Skeletal muscle cell (primary cell): ENCODE data around the gene TASP1.
"Not testable (repeated sequence)": the region's sequence is repeated elsewhere in the genome, so short reads cannot be mapped to it uniquely, and the experiment has no call there.

ENCODE experiments used
- DNase-seq: peaks from one replicate; pipeline ENCODE4 v3.0.0-alpha.2; 2010; ENCODE audit warnings: low read depth
- H3K4me3 ChIP-seq: 2 replicates; pipeline ENCODE4 v1.5.1; 2011; ENCODE audit warnings: low read depth, mild to moderate bottlenecking, control low read depth, low read length, moderate library complexity

The TASP1 gene

DNA sequence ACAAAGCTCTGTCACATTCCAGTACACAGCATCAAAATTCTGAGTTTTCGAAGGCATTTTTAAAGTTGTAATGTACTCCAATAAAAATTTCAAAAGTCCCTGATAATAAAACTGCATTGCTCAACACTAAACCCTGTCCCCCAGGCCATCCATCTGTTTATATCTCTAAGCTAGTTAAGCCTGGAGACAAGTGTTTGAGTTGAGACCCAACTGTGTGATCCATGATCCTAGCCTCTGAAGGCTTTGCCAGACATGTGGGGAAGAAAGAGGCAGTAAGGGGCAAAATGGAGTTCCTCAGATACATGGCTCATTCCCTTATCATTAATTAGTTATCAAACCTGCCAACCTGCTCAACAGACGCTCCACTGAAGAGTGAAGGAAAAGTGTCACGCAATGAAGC, 219.3 kb downstream of the TASP1 start:
- H3K4me3 ChIP-seq = no peak overlapping the region
- no peak for DNase-seq

DNA sequence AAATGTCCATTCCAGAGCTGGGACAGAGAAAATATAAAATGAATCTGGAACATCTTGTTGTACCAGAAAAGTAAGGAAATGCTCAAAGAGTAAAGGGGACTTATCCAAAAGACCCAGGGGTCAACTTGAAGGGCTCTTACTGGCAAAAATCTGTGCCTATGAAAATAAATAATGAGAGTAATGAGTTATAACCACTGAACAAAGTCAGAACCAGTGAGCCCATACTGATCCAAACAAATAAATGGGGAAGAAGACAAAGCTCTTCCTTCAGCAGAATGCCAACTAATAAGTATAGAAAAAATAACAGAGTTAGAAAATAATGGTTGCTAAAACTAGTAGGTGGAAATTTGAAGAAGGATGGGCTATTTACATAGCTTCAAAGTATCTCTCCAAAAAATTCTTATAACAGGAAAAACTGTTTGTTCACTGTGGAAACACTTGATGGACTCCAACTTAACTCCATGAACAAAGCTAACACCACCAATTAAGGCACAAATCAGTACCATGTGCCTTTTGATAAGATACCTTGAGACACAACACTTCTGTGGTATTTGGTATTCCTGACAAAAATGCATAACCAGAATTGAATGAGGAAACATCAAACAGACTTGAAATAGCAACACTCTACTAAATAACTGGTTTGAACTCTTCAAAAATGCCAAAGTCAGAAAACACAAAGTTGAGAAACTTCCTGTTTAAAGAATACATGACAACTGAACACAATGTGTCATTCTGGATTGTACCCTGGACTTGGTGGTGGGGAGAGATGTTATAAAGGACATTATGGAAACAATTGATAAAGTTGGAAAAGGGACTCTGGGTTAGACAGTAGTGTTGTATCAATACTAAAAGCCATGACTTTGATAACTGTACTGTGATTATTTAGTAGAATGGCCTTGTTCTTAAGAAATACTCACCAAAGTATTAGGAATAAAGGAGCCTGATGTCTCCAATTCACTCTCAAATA, 220.2 kb downstream of the TASP1 start:
- H3K4me3 ChIP-seq = no peak overlapping the region
- no peak for DNase-seq

DNA sequence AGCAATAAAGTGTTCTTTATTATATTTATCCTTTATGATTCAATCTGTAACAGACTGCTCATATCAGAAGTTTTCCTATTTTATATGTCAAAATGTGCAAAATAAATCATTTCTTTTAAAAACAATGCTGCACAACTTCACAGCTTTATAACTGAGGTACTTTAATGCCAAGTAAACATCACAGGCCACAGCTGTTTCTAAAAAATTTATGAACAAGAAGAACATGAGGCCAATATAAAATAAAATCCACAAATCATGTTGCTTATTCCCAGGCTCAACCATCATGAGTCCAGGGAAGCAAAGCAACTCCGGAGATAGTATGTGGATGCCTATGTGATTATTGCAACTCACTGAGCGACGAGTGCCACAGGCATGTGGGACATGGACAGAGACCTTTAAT, 222.2 kb downstream of the TASP1 start:
- H3K4me3 ChIP-seq = no peak overlapping the region

DNA sequence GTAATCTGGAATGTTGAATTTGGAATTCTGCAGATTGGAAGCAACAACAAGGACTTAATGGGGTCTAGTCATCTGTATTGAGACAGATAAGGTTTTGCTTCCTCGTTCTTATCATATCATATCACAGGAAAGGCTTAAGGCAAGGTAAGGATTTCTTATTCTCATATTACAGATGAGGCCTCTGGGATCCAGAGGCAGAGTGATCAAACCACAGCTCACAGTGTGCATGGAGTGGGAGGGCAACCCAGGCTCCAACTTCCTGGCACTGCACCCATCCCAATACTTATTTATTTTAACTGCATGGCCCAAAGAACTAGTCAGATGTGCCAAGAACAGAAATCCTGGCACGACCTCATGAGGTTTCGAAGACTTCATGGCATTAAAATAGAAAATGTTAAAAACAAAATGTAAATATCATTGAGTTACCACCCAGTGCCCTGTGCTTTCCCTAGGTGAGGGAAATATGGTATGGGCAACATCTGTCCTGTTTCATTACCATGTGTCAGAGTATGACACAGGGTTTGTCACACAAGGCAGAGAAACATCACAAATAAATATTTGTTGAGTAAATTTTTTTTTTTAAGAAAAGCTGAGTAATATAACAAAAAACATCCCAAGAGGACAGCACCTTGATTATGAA, 225.8 kb downstream of the TASP1 start:
- DNase-seq = no peak
- H3K4me3 ChIP-seq = no peak overlapping the region

More for the DNA sequence above, 222.2 kb downstream of the TASP1 start:
- DNase-seq = no peak

DNA sequence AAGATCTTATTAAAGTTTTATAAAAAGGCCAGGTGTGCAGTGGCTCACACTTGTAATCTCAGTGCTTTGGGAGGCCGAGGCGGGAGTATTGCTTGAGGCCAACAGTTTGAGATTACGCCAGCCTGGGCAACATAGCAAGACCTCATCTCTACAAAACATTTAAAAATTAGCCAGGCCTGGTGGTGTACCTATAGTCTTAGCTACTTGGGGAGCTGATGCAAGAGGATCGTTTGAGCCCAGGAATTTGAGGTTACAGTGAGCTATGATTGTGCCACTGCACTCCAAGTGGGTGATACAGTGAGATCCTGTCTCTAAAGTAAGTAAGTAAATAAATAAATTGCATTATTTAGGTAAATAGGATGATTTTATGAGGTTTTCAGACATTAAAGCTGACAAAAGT, 234.4 kb downstream of the TASP1 start:
- DNase-seq = no peak
- H3K4me3 ChIP-seq = no peak overlapping the region

DNA sequence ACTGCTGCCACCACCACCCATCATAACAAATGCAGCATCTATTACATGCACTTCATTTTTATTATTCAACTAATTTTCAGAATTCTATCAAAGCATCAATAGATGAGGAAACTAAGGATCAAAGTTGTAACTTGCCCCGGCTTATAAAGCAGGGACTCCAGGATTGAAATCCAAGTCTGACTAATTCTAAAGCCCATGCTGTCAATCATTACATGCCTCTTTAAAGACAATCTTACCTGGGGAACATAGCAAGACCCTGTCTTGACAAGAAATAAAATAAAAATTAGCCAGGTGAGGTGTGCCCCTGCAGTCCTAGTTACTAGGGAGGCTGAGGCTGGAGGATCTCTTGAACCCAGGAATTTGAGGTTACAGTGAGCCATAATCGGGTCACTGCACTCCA, 235.3 kb downstream of the TASP1 start:
- no peak for DNase-seq
- no peak overlapping the region for H3K4me3 ChIP-seq

DNA sequence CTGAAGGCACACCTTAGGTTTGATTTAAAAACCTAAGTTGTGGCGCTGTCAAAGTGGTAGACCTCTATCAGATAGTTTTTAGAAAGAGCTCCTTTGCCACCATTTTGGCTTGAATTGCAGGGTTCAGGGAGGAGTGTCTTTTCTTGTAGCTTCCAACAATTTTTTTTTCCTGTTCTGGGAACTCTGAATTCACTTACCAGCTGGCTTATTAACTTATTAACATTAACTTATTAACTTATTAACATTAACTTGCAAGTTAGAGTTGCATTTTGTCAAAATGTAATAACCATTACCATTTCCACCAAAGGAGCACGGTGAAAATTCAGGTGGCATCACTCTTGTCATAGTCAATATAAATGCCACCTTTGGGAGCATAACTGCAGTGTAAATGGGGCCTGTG, 235.7 kb downstream of the TASP1 start:
- DNase-seq = no peak
- H3K4me3 ChIP-seq = no peak overlapping the region

DNA sequence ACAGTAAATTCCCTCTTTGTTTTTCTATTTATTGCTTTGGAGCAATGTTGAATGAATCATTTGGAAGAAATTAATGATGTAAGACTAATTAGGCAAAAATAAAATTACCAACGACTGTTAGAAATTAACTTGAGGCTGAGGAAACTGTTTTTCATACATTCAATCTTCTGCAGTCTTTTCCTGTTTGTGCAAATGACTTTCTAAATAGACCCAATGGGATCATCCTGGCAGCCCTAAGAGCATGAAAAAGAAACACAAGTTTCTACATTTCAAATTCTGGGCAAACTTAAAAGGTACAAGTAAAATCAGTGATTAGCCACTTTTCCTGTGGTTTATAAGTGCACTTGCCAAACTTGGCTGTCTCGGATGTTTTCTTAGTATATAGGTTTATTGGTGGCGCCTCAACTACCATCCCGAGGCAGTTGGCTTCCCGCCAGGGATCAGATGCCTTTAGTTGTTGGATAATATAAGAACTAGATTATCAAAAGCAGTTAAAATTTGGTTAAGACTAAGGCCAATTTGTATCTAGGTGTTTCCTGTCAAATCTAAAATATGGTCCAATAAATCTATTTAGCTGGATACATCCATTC, 236.5 kb downstream of the TASP1 start:
- H3K4me3 ChIP-seq = no peak overlapping the region
- DNase-seq = no peak

DNA sequence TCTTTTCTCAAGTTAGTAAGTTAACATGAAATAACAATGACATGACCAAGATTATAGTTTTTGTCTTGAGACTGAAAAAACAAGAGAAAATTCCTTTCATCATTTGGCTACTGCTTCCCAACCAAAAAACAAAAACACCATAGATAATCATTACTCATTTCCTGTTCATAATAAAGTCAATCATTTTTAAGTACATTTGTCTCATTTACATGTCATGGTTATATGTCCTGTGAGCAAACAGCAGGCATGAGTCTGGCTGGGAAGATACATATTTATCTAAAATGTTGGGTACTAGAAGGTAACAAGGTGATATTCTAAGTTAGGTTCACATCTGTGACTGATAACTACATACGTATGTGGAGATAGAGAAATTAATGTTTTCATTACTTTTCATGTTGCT, 237.1 kb downstream of the TASP1 start:
- no peak overlapping the region for H3K4me3 ChIP-seq
- no peak for DNase-seq

DNA sequence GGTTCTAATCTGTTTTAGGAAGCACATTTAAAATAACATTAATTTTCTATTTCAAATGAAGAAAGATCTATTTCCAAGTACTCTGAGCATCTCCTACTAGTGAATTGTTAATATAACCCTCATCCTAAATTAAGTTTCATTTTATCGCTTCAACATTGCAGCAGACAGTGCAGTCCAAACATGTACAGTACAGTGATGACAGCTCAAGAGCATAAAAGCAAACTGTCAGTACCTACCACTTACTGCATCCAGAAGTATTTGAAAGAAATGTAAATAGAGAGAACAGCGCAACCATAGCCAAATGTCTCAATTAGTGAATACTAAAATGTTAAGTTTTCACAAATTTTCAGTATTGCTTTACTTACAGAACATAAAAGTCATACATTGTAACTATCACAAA, 238.3 kb downstream of the TASP1 start:
- DNase-seq = no peak

DNA sequence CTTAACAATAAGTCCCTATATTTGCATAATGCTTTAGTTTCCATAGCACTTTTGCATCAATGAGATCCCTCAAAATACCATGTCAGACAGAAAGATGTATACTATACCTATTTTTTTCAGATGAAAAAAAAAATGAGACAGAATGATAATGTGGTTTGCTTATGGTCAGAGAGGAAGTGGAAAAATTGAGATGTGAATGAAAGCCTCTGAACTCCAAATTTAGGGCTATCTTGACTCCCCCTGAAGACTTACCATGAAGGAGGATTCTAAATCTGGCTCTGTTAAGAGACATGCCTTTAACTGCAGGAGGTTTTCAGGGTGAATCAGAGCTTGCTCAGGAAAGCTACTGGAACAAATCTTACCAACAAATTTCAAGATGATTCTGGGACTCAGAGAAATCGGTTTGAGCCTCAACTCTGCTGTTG, 241.4 kb downstream of the TASP1 start:
- peak; percentile 16 for DNase-seq

More for the DNA sequence above, 238.3 kb downstream of the TASP1 start:
- H3K4me3 ChIP-seq = no peak overlapping the region

DNA sequence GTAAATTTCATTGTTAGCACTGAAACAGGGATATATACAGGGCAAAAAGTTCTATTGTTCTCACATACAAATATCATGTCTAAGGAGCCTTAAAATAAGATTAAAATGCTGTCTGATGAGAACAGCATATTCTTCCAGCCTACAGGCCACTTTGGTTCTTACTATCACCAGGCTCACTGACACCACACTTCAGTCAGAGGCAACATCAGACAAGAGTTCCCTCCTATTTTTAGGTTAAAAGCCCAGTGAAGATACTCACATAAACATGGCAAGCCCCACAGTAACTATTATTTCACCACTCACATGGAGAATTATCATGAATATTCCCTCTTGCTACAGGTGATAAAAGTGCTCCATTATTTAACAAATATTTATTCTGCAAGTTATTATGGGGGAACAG, 241.9 kb downstream of the TASP1 start:
- H3K4me3 ChIP-seq = no peak overlapping the region
- DNase-seq = no peak

More for the DNA sequence above, 241.4 kb downstream of the TASP1 start:
- no peak overlapping the region for H3K4me3 ChIP-seq

DNA sequence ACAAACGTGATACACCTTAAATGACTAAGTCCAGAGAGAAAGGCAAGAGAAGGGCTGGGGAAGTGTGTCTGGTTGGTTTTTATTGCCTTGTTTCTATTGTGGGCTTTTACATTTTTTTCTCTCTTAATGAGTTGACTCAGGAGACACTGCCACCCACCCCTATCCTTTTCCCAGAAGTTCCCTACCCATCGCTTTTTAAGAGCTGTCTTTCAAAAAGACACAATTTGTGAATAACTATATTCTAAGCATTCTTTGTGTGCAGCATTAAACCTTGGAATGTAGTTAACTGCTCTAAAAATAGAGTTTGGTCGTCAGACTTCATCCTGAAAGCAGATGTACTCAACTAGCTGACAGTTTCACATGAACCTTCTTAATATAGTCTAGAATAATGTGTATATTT, 242.7 kb downstream of the TASP1 start:
- no peak overlapping the region for H3K4me3 ChIP-seq
- DNase-seq = peak; percentile 13

DNA sequence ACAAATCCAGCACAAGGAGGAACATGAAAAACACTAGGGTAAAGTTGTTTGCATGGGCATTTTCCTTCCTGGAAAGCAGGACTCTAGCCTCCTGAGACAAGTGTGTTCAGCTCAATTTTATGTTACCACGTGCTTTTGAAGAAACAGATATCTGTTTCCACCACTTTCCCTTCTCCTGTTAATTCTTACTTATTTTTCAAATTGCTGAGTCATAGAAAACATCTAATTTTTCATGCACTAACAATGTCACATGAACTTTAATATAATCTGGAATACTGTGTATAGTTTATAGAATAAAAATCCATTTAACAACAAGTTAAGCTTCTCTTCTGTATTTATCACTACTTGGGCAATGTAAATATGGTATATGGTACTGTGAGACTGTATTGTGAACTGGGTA, 243.5 kb downstream of the TASP1 start:
- no peak for DNase-seq
- H3K4me3 ChIP-seq = no peak overlapping the region

DNA sequence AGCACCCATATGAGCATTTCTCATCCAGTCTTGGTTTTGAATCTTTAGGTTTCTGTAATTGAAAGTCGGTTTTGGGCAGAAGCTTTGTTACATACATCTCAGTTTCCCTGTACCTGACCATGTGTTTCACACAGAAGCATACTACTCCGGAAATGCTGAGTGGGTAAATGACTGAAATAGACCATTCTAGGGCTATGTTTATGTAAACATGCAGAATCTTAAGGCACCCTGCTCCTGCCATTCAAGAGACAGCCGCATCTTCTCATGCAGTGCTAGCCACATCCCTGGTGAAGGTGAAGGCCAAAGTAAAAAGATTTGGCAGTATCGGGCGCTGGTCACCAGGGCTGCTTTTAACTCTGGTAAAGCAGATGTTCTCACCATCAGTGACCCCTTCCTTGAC, 246.3 kb downstream of the TASP1 start:
- DNase-seq = no peak
- no peak overlapping the region for H3K4me3 ChIP-seq

DNA sequence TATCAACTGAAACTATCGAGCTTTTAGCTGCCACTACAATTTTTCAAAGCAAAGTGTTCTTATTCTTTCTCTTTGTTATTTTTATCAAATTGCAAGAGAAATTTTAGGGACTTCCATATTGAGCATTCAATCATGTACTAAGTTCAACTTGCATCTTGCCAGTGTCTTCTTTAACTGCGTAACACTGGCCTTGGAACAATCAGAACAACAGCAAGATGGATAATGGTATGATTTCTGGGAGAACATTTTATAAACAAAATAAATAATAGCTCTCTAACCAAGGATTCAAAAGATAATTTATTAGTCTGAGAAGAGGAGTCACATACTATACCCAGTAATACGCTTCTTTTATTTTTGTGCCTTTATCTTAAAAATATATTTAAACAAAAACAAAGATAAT, 249.6 kb downstream of the TASP1 start:
- no peak overlapping the region for H3K4me3 ChIP-seq
- DNase-seq = no peak

DNA sequence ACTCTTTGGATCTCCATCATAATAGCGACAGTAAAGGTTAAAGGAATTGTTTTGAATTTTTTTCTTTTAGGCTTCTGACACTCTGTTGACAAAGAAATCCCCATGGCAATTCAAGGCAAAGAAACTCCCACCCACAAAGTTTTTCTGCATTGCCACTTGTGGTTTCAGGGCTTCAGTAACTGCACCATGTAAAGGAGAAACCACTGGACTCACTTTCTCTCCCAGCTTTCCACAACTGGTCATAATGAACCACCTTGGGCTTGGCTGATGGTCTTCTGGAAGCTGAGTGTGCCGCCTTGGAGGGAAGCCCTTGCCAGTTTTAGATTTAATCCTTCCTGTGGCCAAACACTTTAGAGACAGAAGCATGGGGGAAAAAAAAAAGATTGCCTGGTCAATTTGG, 254.6 kb downstream of the TASP1 start:
- H3K4me3 ChIP-seq = no peak overlapping the region
- DNase-seq = no peak

DNA sequence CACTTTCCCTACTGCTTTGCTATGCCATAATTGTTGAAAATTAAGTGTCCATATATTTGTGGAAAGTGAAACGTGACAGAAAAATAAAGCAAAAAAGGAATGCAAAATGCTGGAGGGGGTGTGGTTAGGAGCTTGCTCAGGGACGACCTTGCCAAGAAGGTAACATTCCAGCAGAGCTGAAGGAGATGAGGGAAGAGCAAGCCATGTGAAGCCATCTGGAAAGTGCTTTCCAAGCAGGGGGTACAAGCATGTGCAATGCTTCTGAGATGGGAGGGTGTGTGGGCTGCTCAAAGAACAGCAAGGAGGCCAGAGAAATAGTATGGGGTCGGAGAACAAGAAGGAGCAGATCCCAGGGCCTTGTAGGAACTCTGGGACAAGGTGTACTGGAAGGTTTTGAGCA, 255.9 kb downstream of the TASP1 start:
- H3K4me3 ChIP-seq = no peak overlapping the region
- DNase-seq = no peak

DNA sequence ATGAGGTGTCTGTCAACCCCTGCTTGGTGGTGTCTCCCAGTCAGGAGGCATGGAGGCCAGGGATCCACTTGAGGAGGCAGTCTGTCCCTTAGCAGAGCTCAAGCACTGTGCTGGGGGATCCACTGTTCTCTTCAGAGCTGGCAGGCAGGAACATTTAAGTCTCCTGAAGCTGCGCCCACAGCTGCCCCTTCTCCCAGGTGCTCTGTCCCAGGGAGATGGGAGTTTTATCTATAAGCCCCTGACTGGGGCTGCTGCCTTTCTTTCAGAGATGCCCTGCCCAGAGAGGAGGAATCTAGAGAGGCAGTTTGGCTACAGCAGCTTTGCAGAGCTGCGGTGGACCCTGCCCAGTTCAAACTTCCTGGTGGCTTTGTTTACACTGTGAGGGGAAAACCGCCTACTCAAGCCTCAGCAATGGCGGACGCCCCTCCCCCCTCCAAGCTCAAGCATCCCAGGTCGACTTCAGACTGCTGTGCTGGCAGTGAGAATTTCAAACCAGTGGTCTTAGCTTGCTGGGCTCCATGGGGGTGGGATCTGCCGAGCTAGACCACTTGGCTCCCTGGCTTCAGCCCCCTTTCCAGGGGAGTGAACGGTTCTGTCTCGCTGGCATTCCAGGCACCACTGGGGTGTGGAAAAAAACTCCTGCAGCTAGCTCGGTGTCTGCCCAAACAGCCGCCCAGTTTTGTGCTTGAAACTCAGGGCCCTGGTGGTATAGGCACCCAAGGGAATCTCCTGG, 258.1 kb downstream of the TASP1 start:
- H3K4me3 ChIP-seq, DNase-seq: not testable (repeated sequence)

DNA sequence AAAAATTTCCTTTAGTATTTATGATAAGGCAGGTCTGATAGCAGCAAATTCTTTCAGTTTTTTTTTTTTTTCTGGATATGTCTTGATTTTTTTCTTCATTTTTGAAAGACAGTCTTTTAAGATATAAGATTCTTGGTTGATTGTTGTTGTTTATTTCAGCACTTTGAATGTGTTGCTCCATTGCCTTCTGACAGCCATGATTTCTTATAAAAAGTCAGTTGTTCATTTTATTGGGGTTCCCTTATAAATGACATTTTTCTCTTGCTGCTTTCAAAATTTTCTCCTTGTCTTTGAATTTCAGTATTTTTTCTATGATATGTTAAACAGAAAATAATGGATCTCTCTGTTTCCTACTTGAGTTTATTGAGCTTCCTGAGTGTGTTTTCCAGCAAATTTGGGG, 265.3 kb downstream of the TASP1 start:
- no peak for DNase-seq
- no peak overlapping the region for H3K4me3 ChIP-seq
